B cell (primary cell): Measurements from ENCODE around the gene SCFD2.

Source experiments
- CTCF ChIP-seq: fragments of 200-600 bp; IDR thresholded peaks from one replicate; pipeline ENCODE4 v1.8.0; 2022; ENCODE audit warnings: antibody characterized with exemption, mild to moderate bottlenecking
- EZH2 ChIP-seq: IDR thresholded peaks from 2 replicates; pipeline ENCODE4 v1.6.1; 2012; ENCODE audit warnings: borderline replicate concordance, low read depth, mild to moderate bottlenecking, moderate library complexity, low read length; ENCODE audit not compliant: insufficient read depth, poor library complexity, severe bottlenecking

- TF ChIP-seq CTCF: no peak
- TF ChIP-seq EZH2: no peak
Observed at GRCh38 chr4:53119680-53120079, 246.2 kb downstream of the SCFD2 start.
